HCT116 (cell line): ENCODE results near the gene FSD1. TPM values are rescaled to one million over a fixed set of nuclear protein-coding genes. Genes with fewer than 3 reads are reported as not detected.

Experiments
- ATAC-seq: fragments of 200-7000 bp; cut with Tn5 transposase; 2 replicates; pipeline ENCODE4 v1.9.1; 2020; ENCODE audit warnings: mild to moderate bottlenecking, moderate library complexity
- BruUV-seq: library from RNA; stranded (reverse); fragments of 400-500 nt; replicated peaks from 2 replicates; lab custom pipeline; 2021; lab: Mats Ljungman, UMichigan
- CTCF ChIA-PET: fragments of 300-600 bp; sonication (Branson Sonifier 250); formaldehyde crosslinking; loops from one replicate; lab custom pipeline; 2021; ENCODE audit warnings: antibody characterized with exemption; lab: Charles Lee
- POLR2A ChIA-PET: fragments of 300-600, 350-600 bp; sonication (Branson Sonifier 250); formaldehyde crosslinking; loops from one replicate; lab custom pipeline; 2021; ENCODE audit warnings: antibody characterized with exemption; lab: Charles Lee
- RAD21 ChIA-PET, 2 experiments: fragments of 300-600 bp; sonication (Branson Sonifier 250); formaldehyde crosslinking; loops; one replicate each; lab custom pipeline; 2023; ENCODE audit warnings: low total read pairs in 2 of 2; ENCODE audit not compliant: uncharacterized antibody in 2 of 2, unreplicated experiment in 2 of 2, low non-redundant PET in 1 of 2; lab: Charles Lee
- DNase-seq: peaks from one replicate; pipeline ENCODE4 v3.0.0-alpha.2; 2010; ENCODE audit warnings: low read depth, low spot score
- H2AFZ ChIP-seq: fragments of 200-600 bp; shearing (Covaris generic), sonication (generic); 2 replicates; pipeline ENCODE4 v1.6.1; 2017; ENCODE audit warnings: low read depth, mixed run types, mixed read lengths, antibody characterized with exemption, low read length; ENCODE audit not compliant: poor library complexity, severe bottlenecking
- H3K27ac ChIP-seq: 2 replicates; pipeline ENCODE4 v1.5.1; 2012; ENCODE audit warnings: low read depth, low read length
- H3K27me3 ChIP-seq: fragments of 200-600 bp; sonication (generic); 2 replicates; pipeline ENCODE4 v1.6.1; 2016; ENCODE audit warnings: mixed run types, low read length, mixed read lengths; ENCODE audit not compliant: insufficient read depth
- H3K36me3 ChIP-seq, 2 experiments: fragments of 200-500 bp in 1 of 2; fragments of 200-600 bp in 1 of 2; sonication (Bioruptor generic) in 1 of 2; sonication (generic) in 1 of 2; 2 replicates each; pipeline versions ENCODE4 v1.5.1 to v1.6.1; 2014 to 2016; ENCODE audit warnings: low read length in 2 of 2, inconsistent platforms in 1 of 2, mixed read lengths in 1 of 2, mixed run types in 1 of 2; ENCODE audit not compliant: insufficient read depth in 2 of 2, control insufficient read depth in 1 of 2
- H3K4me1 ChIP-seq, 2 experiments: fragments of 200-600 bp in 1 of 2; sonication (generic) in 1 of 2; 2 replicates each; pipeline versions ENCODE4 v1.5.1 to v1.6.1; 2012 to 2017; ENCODE audit warnings: low read length in 2 of 2, inconsistent platforms in 1 of 2, mild to moderate bottlenecking in 1 of 2, mixed read lengths in 1 of 2, mixed run types in 1 of 2, moderate library complexity in 1 of 2; ENCODE audit not compliant: insufficient read depth in 2 of 2, control insufficient read depth in 1 of 2
- H3K4me2 ChIP-seq: fragments of 200-600 bp; sonication (generic); 2 replicates; pipeline ENCODE4 v1.6.1; 2017; ENCODE audit warnings: mixed run types, low read length, mixed read lengths
- H3K4me3 ChIP-seq, 2 experiments: fragments of 200-600 bp in 1 of 2; sonication (generic) in 1 of 2; replicated peaks in 1 of 2; 2 replicates each; pipeline ENCODE4 v1.5.1; 2011 to 2016; ENCODE audit warnings: low read length in 2 of 2, control low read depth in 1 of 2, low read depth in 1 of 2, mild to moderate bottlenecking in 1 of 2, mixed read lengths in 1 of 2, mixed run types in 1 of 2
- H3K79me2 ChIP-seq: fragments of 200-600 bp; sonication (generic); 2 replicates; pipeline ENCODE4 v1.6.1; 2017; ENCODE audit warnings: mild to moderate bottlenecking, mixed run types, low read length, moderate library complexity, mixed read lengths; ENCODE audit not compliant: insufficient read depth
- H3K9ac ChIP-seq: fragments of 200-600 bp; sonication (generic); 2 replicates; pipeline ENCODE4 v1.6.1; 2016; ENCODE audit warnings: low read length, mixed read lengths
- H3K9me2 ChIP-seq: fragments of 200-600 bp; sonication (generic), shearing (Covaris generic); 2 replicates; pipeline ENCODE4 v1.6.1; 2017; ENCODE audit warnings: mixed run types, mild to moderate bottlenecking, moderate library complexity; ENCODE audit not compliant: insufficient read depth
- H3K9me3 ChIP-seq, 2 experiments: fragments of 200-500 bp in 1 of 2; fragments of 200-600 bp in 1 of 2; sonication (Bioruptor generic) in 1 of 2; sonication (generic) in 1 of 2; 2 replicates each; pipeline ENCODE4 v1.6.1; 2014 to 2017; ENCODE audit warnings: low read length in 2 of 2, mixed read lengths in 2 of 2, inconsistent platforms in 1 of 2, low read depth in 1 of 2, mild to moderate bottlenecking in 1 of 2, mixed run types in 1 of 2, moderate library complexity in 1 of 2; ENCODE audit not compliant: control insufficient read depth in 1 of 2, insufficient read depth in 1 of 2
- H4K20me1 ChIP-seq: fragments of 200-600 bp; sonication (generic), shearing (Covaris generic); 2 replicates; pipeline ENCODE4 v1.6.1; 2017; ENCODE audit warnings: mixed run types, mild to moderate bottlenecking, moderate library complexity; ENCODE audit not compliant: insufficient read depth
- ATF3 ChIP-seq: IDR thresholded peaks from 2 replicates; pipeline ENCODE4 v1.6.1; 2012
- CBX3 ChIP-seq: IDR thresholded peaks from 2 replicates; pipeline ENCODE4 v1.6.1; 2012; ENCODE audit warnings: low read depth
- CEBPB ChIP-seq: IDR thresholded peaks from 2 replicates; pipeline ENCODE4 v1.6.1; 2012; ENCODE audit warnings: low read depth
- CTCF ChIP-seq, 3 experiments: fragments of 200-600 bp in 1 of 3; sonication (generic) in 1 of 3; IDR thresholded peaks in 2 of 3; conservative IDR thresholded peaks in 1 of 3; 2 replicates each; pipeline ENCODE4 v1.5.1; 2012 to 2017; ENCODE audit warnings: low read depth in 2 of 3, low read length in 2 of 3, antibody characterized with exemption in 1 of 3, borderline replicate concordance in 1 of 3, control low read depth in 1 of 3, mild to moderate bottlenecking in 1 of 3, mixed read lengths in 1 of 3, mixed run types in 1 of 3, moderate library complexity in 1 of 3; ENCODE audit not compliant: insufficient read depth in 1 of 3
- EGR1 ChIP-seq: IDR thresholded peaks from 2 replicates; pipeline ENCODE4 v1.6.1; 2012; ENCODE audit warnings: low read depth
- EZH2phosphoT487 ChIP-seq: fragments of 200-600 bp; IDR thresholded peaks from 2 replicates; pipeline ENCODE4 v1.6.1; 2018; ENCODE audit warnings: antibody characterized with exemption, borderline replicate concordance
- FOSL1 ChIP-seq: IDR thresholded peaks from 2 replicates; pipeline ENCODE4 v1.6.1; 2012; ENCODE audit warnings: low read depth
- POLR2A ChIP-seq: IDR thresholded peaks from 2 replicates; pipeline ENCODE4 v1.7.0; 2011; ENCODE audit warnings: borderline replicate concordance; ENCODE audit not compliant: insufficient read depth, insufficient read length; ENCODE audit errors: extremely low read depth
- SIN3A ChIP-seq: IDR thresholded peaks from 2 replicates; pipeline ENCODE4 v1.6.1; 2012; ENCODE audit warnings: low read depth
- TCF7L2 ChIP-seq: IDR thresholded peaks from 2 replicates; pipeline ENCODE4 v1.7.0; 2011; ENCODE audit warnings: borderline replicate concordance, inconsistent platforms; ENCODE audit not compliant: insufficient read depth, insufficient read length; ENCODE audit errors: extremely low read depth
- YY1 ChIP-seq: IDR thresholded peaks from 2 replicates; pipeline ENCODE4 v1.6.1; 2011; ENCODE audit warnings: low read length, low read depth, moderate library complexity, mild to moderate bottlenecking; ENCODE audit not compliant: insufficient replicate concordance; ENCODE audit errors: extremely low read depth
- ZBTB33 ChIP-seq: IDR thresholded peaks from 2 replicates; pipeline ENCODE4 v1.6.1; 2011; ENCODE audit warnings: mild to moderate bottlenecking, low read length, moderate library complexity; ENCODE audit not compliant: insufficient replicate concordance; ENCODE audit errors: extremely low read depth
- ZFX ChIP-seq: fragments of 450-650 bp; IDR thresholded peaks from 2 replicates; pipeline ENCODE4 v1.6.1; 2017
- intact Hi-C: fragments of 100-400 bp; cut with micrococcal nuclease; formaldehyde crosslinking; loops from 2 replicates; pipeline ENCODE4 v1.10.0; 2022
- total RNA-seq: library from RNA; stranded (reverse); gene quantifications from one replicate; pipeline ENCODE4 v1.2.1, GENCODE V29; 2021; ENCODE audit not compliant: unreplicated experiment
- TF ChIP-seq, protein P1 (sequence below): IDR thresholded peaks from 2 replicates; pipeline ENCODE4 v1.6.1; 2012; ENCODE audit warnings: low read depth
- TF ChIP-seq, protein P2 (sequence below): IDR thresholded peaks from 2 replicates; pipeline ENCODE4 v1.6.1; 2012

Gene FSD1
- total RNA-seq, 1 experiment from 2014 or later = 20.1 TPM

GRCh38 chr19:4297901-4298809, 6.2 kb upstream of the FSD1 start (continued):
- TF ChIP-seq, protein P1, sequence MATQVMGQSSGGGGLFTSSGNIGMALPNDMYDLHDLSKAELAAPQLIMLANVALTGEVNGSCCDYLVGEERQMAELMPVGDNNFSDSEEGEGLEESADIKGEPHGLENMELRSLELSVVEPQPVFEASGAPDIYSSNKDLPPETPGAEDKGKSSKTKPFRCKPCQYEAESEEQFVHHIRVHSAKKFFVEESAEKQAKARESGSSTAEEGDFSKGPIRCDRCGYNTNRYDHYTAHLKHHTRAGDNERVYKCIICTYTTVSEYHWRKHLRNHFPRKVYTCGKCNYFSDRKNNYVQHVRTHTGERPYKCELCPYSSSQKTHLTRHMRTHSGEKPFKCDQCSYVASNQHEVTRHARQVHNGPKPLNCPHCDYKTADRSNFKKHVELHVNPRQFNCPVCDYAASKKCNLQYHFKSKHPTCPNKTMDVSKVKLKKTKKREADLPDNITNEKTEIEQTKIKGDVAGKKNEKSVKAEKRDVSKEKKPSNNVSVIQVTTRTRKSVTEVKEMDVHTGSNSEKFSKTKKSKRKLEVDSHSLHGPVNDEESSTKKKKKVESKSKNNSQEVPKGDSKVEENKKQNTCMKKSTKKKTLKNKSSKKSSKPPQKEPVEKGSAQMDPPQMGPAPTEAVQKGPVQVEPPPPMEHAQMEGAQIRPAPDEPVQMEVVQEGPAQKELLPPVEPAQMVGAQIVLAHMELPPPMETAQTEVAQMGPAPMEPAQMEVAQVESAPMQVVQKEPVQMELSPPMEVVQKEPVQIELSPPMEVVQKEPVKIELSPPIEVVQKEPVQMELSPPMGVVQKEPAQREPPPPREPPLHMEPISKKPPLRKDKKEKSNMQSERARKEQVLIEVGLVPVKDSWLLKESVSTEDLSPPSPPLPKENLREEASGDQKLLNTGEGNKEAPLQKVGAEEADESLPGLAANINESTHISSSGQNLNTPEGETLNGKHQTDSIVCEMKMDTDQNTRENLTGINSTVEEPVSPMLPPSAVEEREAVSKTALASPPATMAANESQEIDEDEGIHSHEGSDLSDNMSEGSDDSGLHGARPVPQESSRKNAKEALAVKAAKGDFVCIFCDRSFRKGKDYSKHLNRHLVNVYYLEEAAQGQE = no peak
- TF ChIP-seq POLR2A (no peak), CEBPB (no peak), TCF7L2 (no peak), CBX3 (no peak), SIN3A (no peak)
- TF ChIP-seq, protein P2, sequence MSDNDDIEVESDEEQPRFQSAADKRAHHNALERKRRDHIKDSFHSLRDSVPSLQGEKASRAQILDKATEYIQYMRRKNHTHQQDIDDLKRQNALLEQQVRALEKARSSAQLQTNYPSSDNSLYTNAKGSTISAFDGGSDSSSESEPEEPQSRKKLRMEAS = no peak

DNA sequence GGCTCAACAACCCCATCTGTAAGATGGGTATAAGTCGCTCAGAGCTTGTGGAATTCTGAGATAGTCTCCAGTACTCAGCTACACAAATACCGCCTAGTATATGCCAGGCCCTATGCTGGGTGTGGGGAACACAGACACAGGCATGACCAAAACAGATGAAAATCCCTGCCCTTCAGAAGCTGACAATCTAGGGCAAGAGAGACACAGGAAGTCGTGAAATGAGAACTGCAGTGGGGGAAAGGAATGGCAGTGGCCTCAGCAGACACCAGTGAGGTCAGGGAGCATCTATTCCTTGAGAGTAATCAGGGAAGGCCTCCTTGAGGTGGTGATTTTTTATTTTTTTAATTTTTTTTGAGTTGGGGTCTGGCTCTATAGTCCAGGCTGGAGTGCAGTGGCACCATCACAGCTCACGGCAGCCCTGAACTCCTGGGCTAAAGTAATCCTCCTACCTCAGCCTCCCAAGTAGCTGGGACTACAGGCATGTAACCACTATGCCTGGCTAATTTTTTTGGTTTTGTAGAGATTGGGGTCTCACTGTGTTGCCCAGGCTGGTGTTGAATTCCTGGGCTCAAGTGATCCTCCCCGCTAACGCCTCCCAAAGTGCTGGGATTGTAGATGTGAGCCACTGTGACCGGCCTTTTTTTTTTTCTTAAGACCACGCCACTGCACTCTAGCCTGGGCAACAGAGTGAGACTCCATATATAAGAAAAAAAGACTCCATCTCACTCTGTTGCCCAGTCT, 5.4 kb upstream of the FSD1 start:
- CTCF ChIA-PET = no interaction called here
- POLR2A ChIA-PET = no interaction called here
- H3K9me2 ChIP-seq = no peaks in the 10 kb centered on the region
- H2AFZ ChIP-seq = no peak overlapping the region
- ATAC-seq (no peak), DNase-seq (no peak)
- no peaks in the 10 kb centered on the region for H3K79me2 ChIP-seq
- H3K27me3 ChIP-seq = no peaks in the 10 kb centered on the region
- no peaks in the 10 kb centered on the region for H4K20me1 ChIP-seq
- H3K4me1 ChIP-seq = peaks cover 0 to under 1% of the 10 kb centered on the region in 2 experiments; a peak in 1 of 4 replicates
- H3K27ac ChIP-seq = no peak overlapping the region
- no peaks in the 10 kb centered on the region for H3K9me3 ChIP-seq
- H3K4me3 ChIP-seq = no peak overlapping the region
- no peaks in the 10 kb centered on the region for H3K36me3 ChIP-seq
- no TSS peak for BruUV-seq
- H3K4me2 ChIP-seq = no peak overlapping the region
- intact Hi-C loops = no loop called here
- RAD21 ChIA-PET = no interaction called here
- no peak overlapping the region for H3K9ac ChIP-seq
- TF ChIP-seq ZBTB33 (no peak), EGR1 (no peak), SIN3A (no peak), EZH2phosphoT487 (no peak), FOSL1 (no peak), CTCF (IDR thresholded peaks at IDR 0.05 in 2 of 3, conservative IDR thresholded peaks at IDR 0.05 in 1 of 3; ENCODE audit: borderline replicate concordance in 1 of 3, insufficient read depth in 1 of 3, low read depth in 2 of 3, low read length in 2 of 3) (no peak), YY1 (no peak), ATF3 (no peak), ZFX (no peak)
